Epithelial cell of proximal tubule (primary cell): ENCODE results near the gene ABCC9. TPM values are rescaled to one million over a fixed set of nuclear protein-coding genes. Genes with fewer than 3 reads are reported as not detected.
"Not testable (repeated sequence)": the region's sequence is repeated elsewhere in the genome, so short reads cannot be mapped to it uniquely, and the experiment has no call there.

Source experiments
- DNase-seq: peaks from one replicate; pipeline ENCODE4 v3.0.0-alpha.2; 2011; ENCODE audit warnings: low read depth
- H3K4me3 ChIP-seq: 2 replicates; pipeline ENCODE4 v1.5.1; 2011; ENCODE audit warnings: low read depth, mild to moderate bottlenecking, low read length
- CTCF ChIP-seq: conservative IDR thresholded peaks from 2 replicates; pipeline ENCODE4 v1.5.1; 2012; ENCODE audit warnings: low read depth, mild to moderate bottlenecking, low read length
- total RNA-seq: library from RNA; depleted of rRNA; stranded (reverse); fragments of >200 nt; gene quantifications from 2 replicates; pipeline ENCODE4 v1.2.3, GENCODE V29; 2015

ABCC9 gene
- total RNA-seq, 1 donor from 2014 or later: 0.23 TPM

GRCh38 chr12:21939435-21939834, 1.8 kb downstream of the ABCC9 start:
- no peak overlapping the region for H3K4me3 ChIP-seq
- DNase-seq: no peak
- no peak for TF ChIP-seq CTCF

GRCh38 chr12:21938879-21939278, 2.3 kb downstream of the ABCC9 start:
- H3K4me3 ChIP-seq: no peak overlapping the region
- no peak for TF ChIP-seq CTCF
- DNase-seq: no peak

GRCh38 chr12:21934173-21934572, 7.1 kb downstream of the ABCC9 start:
- H3K4me3 ChIP-seq: no peak overlapping the region
- no peak for DNase-seq
- TF ChIP-seq CTCF: no peak

- H3K4me3 ChIP-seq: no peak overlapping the region
- no peak for DNase-seq
- no peak for TF ChIP-seq CTCF
These were observed 7.6 kb downstream of the ABCC9 start for GRCh38 chr12:21933656-21934055.

- not testable (repeated sequence) for DNase-seq, H3K4me3 ChIP-seq
These were observed 11.3 kb downstream of the ABCC9 start for GRCh38 chr12:21929972-21930371.

GRCh38 chr12:21925296-21925913, 15.8 kb downstream of the ABCC9 start:
- DNase-seq: no peak
- H3K4me3 ChIP-seq: no peak overlapping the region
- TF ChIP-seq CTCF: no peak

- no peak for TF ChIP-seq CTCF
- no peak overlapping the region for H3K4me3 ChIP-seq
- no peak for DNase-seq
These were observed 19.8 kb downstream of the ABCC9 start for GRCh38 chr12:21921436-21921835.
